ENCODE results near the gene LRRC73.

Gene LRRC73

DNA sequence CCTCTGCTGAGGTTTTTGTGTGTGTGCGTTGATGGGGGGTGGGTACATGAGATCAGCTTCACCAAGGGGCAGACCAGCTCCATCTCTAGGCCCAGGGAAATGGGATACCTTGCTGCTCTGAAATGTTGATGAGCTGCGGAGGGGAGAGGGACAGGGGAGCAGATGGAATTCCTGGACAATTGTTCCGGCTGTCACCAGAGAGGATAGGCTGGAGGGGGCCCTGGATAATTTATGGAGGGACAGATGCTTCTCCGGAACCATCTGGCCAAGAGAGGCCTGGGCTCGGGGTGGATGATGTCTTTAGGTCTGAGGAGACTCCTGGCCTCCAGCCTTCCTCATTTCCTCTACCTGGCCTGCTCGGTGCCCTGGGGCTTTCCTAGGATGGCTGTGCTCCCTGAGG is 34.6 kb downstream of the LRRC73 start:
- Histone ChIP-seq H3K9me3 (ENCODE audit: insufficient read depth, low read length, severe bottlenecking) (no peaks in the 10 kb centered on the region), H2AFZ (ENCODE audit: low read depth, low read length) (no peak overlapping the region), H3K36me3 (ENCODE audit: insufficient read depth, low read length) (no peaks in the 10 kb centered on the region), H4K20me1 (ENCODE audit: insufficient read depth, low read length) (no peaks in the 10 kb centered on the region), H3K27ac (ENCODE audit: low read length) (no peak overlapping the region), H3K27me3 (ENCODE audit: insufficient read depth, low read length, poor library complexity) (no peaks in the 10 kb centered on the region), H3K4me2 (ENCODE audit: insufficient read depth, low read length) (no peak overlapping the region), H3K4me1 (ENCODE audit: insufficient read depth, low read length) (peaks cover 28% of the 10 kb centered on the region), H3K79me2 (ENCODE audit: insufficient read depth, low read length) (peaks cover 23% of the 10 kb centered on the region), H3K9ac (ENCODE audit: low read depth, low read length) (no peak overlapping the region), H3K4me3 (ENCODE audit: low read depth in 1 of 2, low read length in 2 of 2) (no peak overlapping the region)
- no peak for ATAC-seq (ENCODE audit: insufficient read depth, low read depth)
- no peak for DNase-seq
- TF ChIP-seq EZH2 (IDR thresholded peaks at IDR 0.05; ENCODE audit: borderline replicate concordance, low read depth, low read length, severe bottlenecking): no peak
- TF ChIP-seq, protein P1, sequence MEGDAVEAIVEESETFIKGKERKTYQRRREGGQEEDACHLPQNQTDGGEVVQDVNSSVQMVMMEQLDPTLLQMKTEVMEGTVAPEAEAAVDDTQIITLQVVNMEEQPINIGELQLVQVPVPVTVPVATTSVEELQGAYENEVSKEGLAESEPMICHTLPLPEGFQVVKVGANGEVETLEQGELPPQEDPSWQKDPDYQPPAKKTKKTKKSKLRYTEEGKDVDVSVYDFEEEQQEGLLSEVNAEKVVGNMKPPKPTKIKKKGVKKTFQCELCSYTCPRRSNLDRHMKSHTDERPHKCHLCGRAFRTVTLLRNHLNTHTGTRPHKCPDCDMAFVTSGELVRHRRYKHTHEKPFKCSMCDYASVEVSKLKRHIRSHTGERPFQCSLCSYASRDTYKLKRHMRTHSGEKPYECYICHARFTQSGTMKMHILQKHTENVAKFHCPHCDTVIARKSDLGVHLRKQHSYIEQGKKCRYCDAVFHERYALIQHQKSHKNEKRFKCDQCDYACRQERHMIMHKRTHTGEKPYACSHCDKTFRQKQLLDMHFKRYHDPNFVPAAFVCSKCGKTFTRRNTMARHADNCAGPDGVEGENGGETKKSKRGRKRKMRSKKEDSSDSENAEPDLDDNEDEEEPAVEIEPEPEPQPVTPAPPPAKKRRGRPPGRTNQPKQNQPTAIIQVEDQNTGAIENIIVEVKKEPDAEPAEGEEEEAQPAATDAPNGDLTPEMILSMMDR (IDR thresholded peaks at IDR 0.05; ENCODE audit: borderline replicate concordance, extremely low read depth, low read length, poor library complexity, severe bottlenecking): no peak

DNA sequence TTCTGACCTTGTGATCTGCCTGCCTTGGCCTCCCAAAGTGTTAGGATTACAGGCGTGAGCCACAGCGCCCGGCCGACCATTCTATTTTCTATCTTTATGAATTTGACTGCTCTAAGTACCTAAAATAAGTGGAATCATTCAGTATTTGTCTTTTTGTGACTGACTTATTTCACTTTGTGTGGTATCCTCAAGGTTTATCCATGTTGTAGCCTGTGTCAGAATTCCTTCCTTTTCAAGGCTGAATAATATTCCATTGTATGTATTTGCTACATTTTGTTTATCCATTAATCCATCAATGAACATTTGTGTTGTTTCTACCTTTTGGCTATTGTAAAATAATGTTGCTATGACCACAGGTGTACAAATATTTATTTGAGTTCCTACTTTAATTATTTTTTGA is 37.6 kb downstream of the LRRC73 start:
- Histone ChIP-seq H3K9ac (ENCODE audit: low read depth, low read length) (no peak overlapping the region), H3K4me3 (ENCODE audit: low read depth in 1 of 2, low read length in 2 of 2) (no peak overlapping the region), H4K20me1 (ENCODE audit: insufficient read depth, low read length) (no peaks in the 10 kb centered on the region), H2AFZ (ENCODE audit: low read depth, low read length) (no peak overlapping the region), H3K9me3 (ENCODE audit: insufficient read depth, low read length, severe bottlenecking) (no peaks in the 10 kb centered on the region), H3K36me3 (ENCODE audit: insufficient read depth, low read length) (no peaks in the 10 kb centered on the region), H3K4me2 (ENCODE audit: insufficient read depth, low read length) (no peak overlapping the region), H3K4me1 (ENCODE audit: insufficient read depth, low read length) (peaks cover 10% of the 10 kb centered on the region), H3K79me2 (ENCODE audit: insufficient read depth, low read length) (peaks cover under 1% of the 10 kb centered on the region; the same call in 1 of the 2 replicates), H3K27me3 (ENCODE audit: insufficient read depth, low read length, poor library complexity) (no peaks in the 10 kb centered on the region), H3K27ac (ENCODE audit: low read length) (no peak overlapping the region)
- DNase-seq (no peak), ATAC-seq (ENCODE audit: insufficient read depth, low read depth) (no peak)
- TF ChIP-seq, protein P1 (IDR thresholded peaks at IDR 0.05; ENCODE audit: borderline replicate concordance, extremely low read depth, low read length, poor library complexity, severe bottlenecking): no peak
- TF ChIP-seq EZH2 (IDR thresholded peaks at IDR 0.05; ENCODE audit: borderline replicate concordance, low read depth, low read length, severe bottlenecking): no peak

DNA sequence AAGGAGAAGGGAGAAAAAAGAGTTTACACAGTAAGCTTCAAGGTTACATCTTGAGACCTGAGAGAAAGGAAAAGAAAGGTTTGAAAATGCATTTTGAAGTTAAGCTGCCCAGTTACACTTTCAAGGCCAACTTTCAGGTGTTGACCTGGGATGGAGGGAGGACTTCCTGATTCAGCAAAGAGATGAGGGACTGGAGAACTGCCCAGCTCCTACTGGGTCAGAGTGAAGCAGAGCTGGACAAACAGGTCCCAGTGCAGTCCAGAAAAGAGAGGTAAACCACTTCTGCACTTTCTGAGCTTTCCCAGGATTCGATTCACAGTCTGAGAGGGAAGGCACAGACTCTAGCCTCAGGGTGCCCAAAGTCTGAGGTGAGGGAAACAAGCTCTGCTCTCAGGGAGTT is 38.7 kb downstream of the LRRC73 start:
- H3K36me3 ChIP-seq (ENCODE audit: insufficient read depth, low read length): no peaks in the 10 kb centered on the region
- no peaks in the 10 kb centered on the region for H4K20me1 ChIP-seq (ENCODE audit: insufficient read depth, low read length)
- no peak overlapping the region for H3K9ac ChIP-seq (ENCODE audit: low read depth, low read length)
- no peak overlapping the region for H3K27ac ChIP-seq (ENCODE audit: low read length)
- peaks cover 2% of the 10 kb centered on the region for H3K27me3 ChIP-seq (ENCODE audit: insufficient read depth, low read length, poor library complexity)
- no peaks in the 10 kb centered on the region for H3K79me2 ChIP-seq (ENCODE audit: insufficient read depth, low read length)
- peaks cover 1% of the 10 kb centered on the region; the same call in 1 of the 2 replicates for H3K4me1 ChIP-seq (ENCODE audit: insufficient read depth, low read length)
- no peak for DNase-seq
- TF ChIP-seq, protein P1 (IDR thresholded peaks at IDR 0.05; ENCODE audit: borderline replicate concordance, extremely low read depth, low read length, poor library complexity, severe bottlenecking): no peak
- no peak for TF ChIP-seq EZH2 (IDR thresholded peaks at IDR 0.05; ENCODE audit: borderline replicate concordance, low read depth, low read length, severe bottlenecking)
- no peak overlapping the region for H3K4me2 ChIP-seq (ENCODE audit: insufficient read depth, low read length)
- ATAC-seq (ENCODE audit: insufficient read depth, low read depth): no peak
- no peak overlapping the region for H2AFZ ChIP-seq (ENCODE audit: low read depth, low read length)
- no peaks in the 10 kb centered on the region for H3K9me3 ChIP-seq (ENCODE audit: insufficient read depth, low read length, severe bottlenecking)
- H3K4me3 ChIP-seq (ENCODE audit: low read depth in 1 of 2, low read length in 2 of 2): no peak overlapping the region

GRCh38 chr6:43469947-43470346 is 40.2 kb downstream of the LRRC73 start:
- H3K27me3 ChIP-seq (ENCODE audit: insufficient read depth, low read length, poor library complexity): peaks cover 3% of the 10 kb centered on the region
- H3K36me3 ChIP-seq (ENCODE audit: insufficient read depth, low read length): no peaks in the 10 kb centered on the region
- H4K20me1 ChIP-seq (ENCODE audit: insufficient read depth, low read length): no peaks in the 10 kb centered on the region
- H3K79me2 ChIP-seq (ENCODE audit: insufficient read depth, low read length): no peaks in the 10 kb centered on the region
- no peak overlapping the region for H2AFZ ChIP-seq (ENCODE audit: low read depth, low read length)
- no peak overlapping the region for H3K9ac ChIP-seq (ENCODE audit: low read depth, low read length)
- no peak overlapping the region for H3K4me3 ChIP-seq (ENCODE audit: low read depth in 1 of 2, low read length in 2 of 2)
- TF ChIP-seq, protein P1 (IDR thresholded peaks at IDR 0.05; ENCODE audit: borderline replicate concordance, extremely low read depth, low read length, poor library complexity, severe bottlenecking): no peak
- no peak for TF ChIP-seq EZH2 (IDR thresholded peaks at IDR 0.05; ENCODE audit: borderline replicate concordance, low read depth, low read length, severe bottlenecking)
- no peaks in the 10 kb centered on the region for H3K9me3 ChIP-seq (ENCODE audit: insufficient read depth, low read length, severe bottlenecking)
- no peak overlapping the region for H3K4me2 ChIP-seq (ENCODE audit: insufficient read depth, low read length)
- no peaks in the 10 kb centered on the region for H3K4me1 ChIP-seq (ENCODE audit: insufficient read depth, low read length)
- DNase-seq (no peak), ATAC-seq (ENCODE audit: insufficient read depth, low read depth) (no peak)
- no peak overlapping the region for H3K27ac ChIP-seq (ENCODE audit: low read length)
